Endothelial cell of umbilical vein (primary cell): Measurements from ENCODE around the gene WDR90. TPM values are rescaled to one million over a fixed set of nuclear protein-coding genes. Genes with fewer than 3 reads are reported as not detected.
A peak's percentile ranks its signal among the peaks of the same experiment; 100 is the strongest.

Source experiments
- Bru-seq: library from RNA; stranded (reverse); fragments of 400-500 nt; gene quantifications from one replicate; lab custom pipeline; 2021; lab: Mats Ljungman, UMichigan
- BruChase-seq, 2 experiments: library from RNA; stranded (reverse); fragments of 400-500 nt; gene quantifications; one replicate each; lab custom pipeline; 2021; lab: Mats Ljungman, UMichigan
- BruUV-seq: library from RNA; stranded (reverse); fragments of 400-500 nt; replicated peaks from 2 replicates; lab custom pipeline; 2021; lab: Mats Ljungman, UMichigan
- CTCF ChIA-PET: fragments of 300-600, 350-600 bp; sonication (Branson Sonifier 250); formaldehyde crosslinking; loops from one replicate; lab custom pipeline; 2021; ENCODE audit warnings: antibody characterized with exemption, inconsistent platforms; lab: Charles Lee
- POLR2A ChIA-PET: fragments of 300-600, 350-600 bp; sonication (Branson Sonifier 250); formaldehyde crosslinking; loops from one replicate; lab custom pipeline; 2021; ENCODE audit warnings: antibody characterized with exemption, inconsistent platforms; lab: Charles Lee
- DNase-seq: peaks from one replicate; pipeline ENCODE4 v3.0.0-alpha.2; 2011; ENCODE audit warnings: low read depth, low spot score
- FAIRE-seq: peaks from 2 replicates; lab custom pipeline; 2011; peaks lifted over from hg19 to GRCh38; lab: Jason Lieb, UNC
- H2AFZ ChIP-seq: 2 replicates; pipeline ENCODE4 v1.6.0; 2012; ENCODE audit warnings: low read depth, low read length, control low read depth, inconsistent platforms
- H3K27ac ChIP-seq: 2 replicates; pipeline ENCODE4 v1.5.1; 2011; ENCODE audit warnings: low read depth, mild to moderate bottlenecking, control low read depth, low read length, moderate library complexity; ENCODE audit not compliant: insufficient read depth
- H3K27me3 ChIP-seq, 2 experiments: 2 replicates each; pipeline versions ENCODE4 v1.6.0 to v1.6.1; 2011; ENCODE audit warnings: low read length in 2 of 2, mixed read lengths in 1 of 2; ENCODE audit not compliant: control insufficient read depth in 2 of 2, insufficient read depth in 2 of 2
- H3K36me3 ChIP-seq, 2 experiments: 2 replicates in 1 of 2; 3 replicates in 1 of 2; pipeline ENCODE4 v1.5.1; 2011; ENCODE audit warnings: low read length in 2 of 2, mild to moderate bottlenecking in 1 of 2, moderate library complexity in 1 of 2; ENCODE audit not compliant: control insufficient read depth in 2 of 2, insufficient read depth in 2 of 2; ENCODE audit errors: extremely low read depth in 1 of 2
- H3K4me1 ChIP-seq: 3 replicates; pipeline ENCODE4 v1.5.1; 2011; ENCODE audit warnings: mild to moderate bottlenecking, low read length; ENCODE audit not compliant: control insufficient read depth, insufficient read depth; ENCODE audit errors: extremely low read depth
- H3K4me2 ChIP-seq: 2 replicates; pipeline ENCODE4 v1.6.1; 2011; ENCODE audit warnings: low read length, control low read depth, mixed read lengths; ENCODE audit not compliant: insufficient read depth
- H3K4me3 ChIP-seq, 3 experiments: fragments of 200-600 bp in 1 of 3; sonication (generic), shearing (Covaris generic) in 1 of 3; replicated peaks in 1 of 3; 2 replicates each; pipeline ENCODE4 v1.5.1; 2011 to 2016; ENCODE audit warnings: control low read depth in 3 of 3, low read length in 3 of 3, mild to moderate bottlenecking in 2 of 3, inconsistent platforms in 1 of 3, low read depth in 1 of 3, moderate library complexity in 1 of 3; ENCODE audit not compliant: insufficient read depth in 1 of 3
- H3K79me2 ChIP-seq: 2 replicates; pipeline ENCODE4 v1.6.0; 2012; ENCODE audit warnings: low read length, inconsistent platforms; ENCODE audit not compliant: control insufficient read depth, insufficient read depth
- H3K9ac ChIP-seq: replicated peaks from 2 replicates; pipeline ENCODE3; 2011; ENCODE audit warnings: low read length, control low read depth; ENCODE audit not compliant: insufficient read depth; ENCODE audit errors: extremely low read depth
- H3K9me1 ChIP-seq: replicated peaks from 3 replicates; pipeline ENCODE4 v1.6.0; 2011; ENCODE audit warnings: mild to moderate bottlenecking, low read length; ENCODE audit not compliant: control insufficient read depth, insufficient read depth; ENCODE audit errors: extremely low read depth
- H3K9me3 ChIP-seq: replicated peaks from 2 replicates; pipeline ENCODE4 v1.5.1; 2012; ENCODE audit warnings: low read length, inconsistent platforms; ENCODE audit not compliant: control insufficient read depth, insufficient read depth
- H4K20me1 ChIP-seq: replicated peaks from 2 replicates; pipeline ENCODE3; 2011; ENCODE audit warnings: mild to moderate bottlenecking, low read length; ENCODE audit not compliant: control insufficient read depth, insufficient read depth; ENCODE audit errors: extremely low read depth
- CTCF ChIP-seq, 2 donors: IDR thresholded peaks; 1 replicate in 1 of 2; 2 replicates in 1 of 2; pipeline ENCODE4 v1.5.1; 2011; ENCODE audit warnings: low read length in 2 of 2, mild to moderate bottlenecking in 2 of 2, moderate library complexity in 2 of 2, control low read depth in 1 of 2, inconsistent platforms in 1 of 2, low read depth in 1 of 2; ENCODE audit not compliant: insufficient read depth in 1 of 2; ENCODE audit errors: extremely low read depth in 1 of 2
- EZH2 ChIP-seq: IDR thresholded peaks from 2 replicates; pipeline ENCODE4 v1.6.1; 2012; ENCODE audit warnings: borderline replicate concordance, low read depth, mild to moderate bottlenecking, moderate library complexity, low read length, inconsistent platforms; ENCODE audit not compliant: severe bottlenecking
- FOS ChIP-seq: IDR thresholded peaks from 2 replicates; pipeline ENCODE4 v1.6.1; 2011; ENCODE audit warnings: mild to moderate bottlenecking, low read length, moderate library complexity, borderline replicate concordance; ENCODE audit not compliant: insufficient read depth
- GATA2 ChIP-seq: IDR thresholded peaks from 2 replicates; pipeline ENCODE4 v1.7.0; 2011; ENCODE audit warnings: low read depth, mild to moderate bottlenecking, moderate library complexity, mixed read lengths, low read length; ENCODE audit not compliant: insufficient read length, insufficient read depth
- JUN ChIP-seq: IDR thresholded peaks from 2 replicates; pipeline ENCODE4 v1.6.1; 2011; ENCODE audit warnings: borderline replicate concordance, low read depth; ENCODE audit not compliant: insufficient read length, insufficient read depth
- MAX ChIP-seq: IDR thresholded peaks from 2 replicates; pipeline ENCODE4 v1.6.1; 2011; ENCODE audit not compliant: insufficient read depth, insufficient read length
- MYC ChIP-seq: IDR thresholded peaks from one replicate; pipeline ENCODE4 v1.6.1; 2011; ENCODE audit warnings: mild to moderate bottlenecking, low read depth, low read length
- POLR2A ChIP-seq: IDR thresholded peaks from 2 replicates; pipeline ENCODE4 v1.6.1; 2012; ENCODE audit warnings: low read depth, mild to moderate bottlenecking, control low read depth, low read length
- POLR2AphosphoS5 ChIP-seq: IDR thresholded peaks from 2 replicates; pipeline ENCODE4 v1.6.1; 2012; ENCODE audit warnings: low read depth, mild to moderate bottlenecking, control low read depth, low read length, moderate library complexity; ENCODE audit not compliant: insufficient read depth
- dilution Hi-C: fragments of 300-500 bp; cut with MboI; formaldehyde crosslinking; loops from one replicate; pipeline ENCODE4 v1.15.0; 2019; ENCODE audit warnings: low sequenced_read_pairs; ENCODE audit not compliant: extremely low pct_ligation_motif_present
- intact Hi-C: fragments of 100-400 bp; cut with micrococcal nuclease; formaldehyde crosslinking; loops from one replicate; pipeline ENCODE4 v1.10.0; 2022
- long read RNA-seq: library from polyadenylated mRNA; stranded (forward); transcript quantifications from one replicate; pipeline ENCODE4 v2.0.0, GENCODE V29; 2021
- polyA minus RNA-seq, 3 experiments: library from RNA; depleted of rRNA, polyadenylated mRNA; stranded (reverse); fragments of >200 nt; gene quantifications; 1 replicate in 1 of 3; 2 replicates in 2 of 3; pipeline ENCODE4 v1.2.3, GENCODE V29; 2011
- polyA plus RNA-seq, 4 experiments: library from polyadenylated mRNA; depleted of rRNA in 3 of 4; stranded (reverse) in 3 of 4; unstranded in 1 of 4; fragments of >200 nt; gene quantifications; 2 replicates each; pipeline versions ENCODE4 v1.2.1 to v1.2.3, GENCODE V29; 2011 to 2012; ENCODE audit warnings: missing spikeins in 1 of 4
- total RNA-seq: library from RNA; stranded (reverse); gene quantifications from 2 replicates; pipeline ENCODE4 v1.2.3, GENCODE V29; 2021

WDR90 gene
- 50.0 and 51.8 TPM in 2 replicates for total RNA-seq
- polyA plus RNA-seq = 22.2 and 29.2 TPM in 2 replicates
- 8.6 and 10.4 TPM in 2 replicates for polyA plus RNA-seq (2011; cell fraction: cytosol; rRNA removed)
- polyA plus RNA-seq (2011; cell fraction: nucleus; rRNA removed) = 199 and 207 TPM in 2 replicates
- 11.3 and 14.4 TPM in 2 replicates for polyA plus RNA-seq (2012)
- 13.9 and 15.8 TPM in 2 replicates for polyA minus RNA-seq
- 21.8 TPM for polyA minus RNA-seq (2011; cell fraction: cytosol; rRNA and poly(A)+ RNA removed)
- polyA minus RNA-seq (2011; cell fraction: nucleus; rRNA and poly(A)+ RNA removed) = 37.6 and 52.0 TPM in 2 replicates
- Bru-seq, nascent RNA = percentile 44 among the genes with signal in this experiment
- percentile 69 among the genes with signal in this experiment for BruChase-seq, experiment 1, labeled RNA remaining after a 6-hour chase
- BruChase-seq, experiment 2, labeled RNA remaining after a 2-hour chase = percentile 59 among the genes with signal in this experiment
- long read RNA-seq, full-length matches to known transcripts = 3 of 15 reads
- long read RNA-seq, partial matches to known transcripts = 5 of 15 reads
- long read RNA-seq, other reads (novel, unspliced or antisense) = 7 of 15 reads

DNA sequence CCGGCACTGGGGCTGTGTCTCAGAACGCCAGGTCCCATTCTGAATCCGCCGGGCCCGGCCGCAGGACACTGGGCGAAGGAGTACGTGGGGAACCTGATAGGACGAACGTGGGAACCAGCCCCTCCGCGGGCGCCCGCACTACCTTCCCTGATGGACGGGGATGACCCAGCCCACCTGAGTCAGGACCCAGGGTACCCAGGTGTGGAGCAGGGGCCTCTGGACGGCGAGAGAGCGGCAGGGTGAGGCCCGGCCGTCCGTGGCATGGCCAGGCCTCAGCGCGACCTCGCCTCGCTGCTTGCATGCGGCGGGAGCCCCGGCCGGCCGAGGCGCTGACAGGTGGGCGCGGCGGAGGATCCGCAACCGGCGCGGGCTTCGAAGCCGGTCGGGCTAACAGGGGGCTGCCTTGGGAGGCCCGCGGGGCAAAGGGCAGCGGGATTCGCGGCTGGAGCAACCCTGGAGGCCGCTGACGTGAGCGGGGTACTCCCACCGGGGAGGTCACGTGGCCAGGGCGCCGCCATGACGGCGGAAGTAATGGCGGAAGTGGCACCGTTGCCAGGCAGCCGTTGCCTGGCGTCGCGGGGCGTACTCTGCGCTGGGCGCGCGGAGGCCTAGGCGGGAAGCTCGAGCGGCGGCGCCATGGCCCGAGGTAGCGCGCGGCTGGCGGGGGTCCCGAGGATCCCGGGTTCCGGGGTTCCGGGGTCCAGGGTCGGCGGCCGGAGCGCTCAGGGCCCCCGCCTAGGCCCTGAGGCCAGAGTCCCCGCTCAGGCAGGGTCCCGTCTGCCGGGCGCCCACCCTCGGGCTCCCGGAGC lies at the start of gene WDR90:
Gene WDR90, plus strand, starts transcription at position 585 of the 809 bp plus-strand sequence. Its CDS starts 52 bp downstream, at position 637.
- CTCF ChIA-PET = interaction anchor here (0.8 to 1.8 kb wide), 6 partner anchors 8 to 72 kb away, joined by 3 to 11 read pairs (median 4); partner anchors contain the start of genes METTL26 and RAB40C
- intact Hi-C loops (loop anchor here (1.0 kb wide), 2 partner anchors 11 to 12 kb away; no protein-coding TSS in a partner anchor), dilution Hi-C loops (no loop called here)
- POLR2A ChIA-PET = interaction anchor here (0.9 to 1.3 kb wide), 2 partner anchors 12 kb away, joined by 3 to 4 read pairs; partner anchors contain the start of gene METTL26
- FAIRE-seq = peak; percentile 96
- peak within 1 kb of the TSS; percentile 65 for H3K9ac ChIP-seq
- peak within 1 kb of the TSS; percentile 79 for H2AFZ ChIP-seq
- no peaks in the 10 kb centered on the region for H3K9me1 ChIP-seq
- peak within 1 kb of the TSS; percentile 13 to 57 (median 55) for H3K4me3 ChIP-seq
- H3K9me3 ChIP-seq = no peaks in the 10 kb centered on the region
- H3K27me3 ChIP-seq = no peaks in the 10 kb centered on the region
- H3K36me3 ChIP-seq = peaks cover 0 to 2% of the 10 kb centered on the region in 2 experiments
- H3K27ac ChIP-seq = peak within 1 kb of the TSS; percentile 69
- H3K79me2 ChIP-seq = no peaks in the 10 kb centered on the region
- TF ChIP-seq MYC (peak; percentile 64), EZH2 (no peak), JUN (no peak), MAX (peak; percentile 97), GATA2 (no peak), POLR2AphosphoS5 (peak; percentile 75), FOS (no peak), CTCF (IDR thresholded peaks at IDR 0.05; ENCODE audit: extremely low read depth in 1 of 2, insufficient read depth in 1 of 2, low read depth in 1 of 2, low read length in 2 of 2) (no peak), POLR2A (peak; percentile 61)
- H3K4me2 ChIP-seq = peak within 1 kb of the TSS; percentile 75
- DNase-seq = peak; percentile 89
- TSS peak; percentile 77 for BruUV-seq
- peaks cover 8% of the 10 kb centered on the region for H3K4me1 ChIP-seq
- no peaks in the 10 kb centered on the region for H4K20me1 ChIP-seq
